Keratinocyte (primary cell): ENCODE data around the gene FFAR4. TPM values are rescaled to one million over a fixed set of nuclear protein-coding genes. Genes with fewer than 3 reads are reported as not detected.

Experiments
- DNase-seq: peaks from one replicate; pipeline ENCODE4 v3.0.0-alpha.2; 2011; ENCODE audit warnings: low read depth, missing footprints, low spot score
- FAIRE-seq: peaks from 2 replicates; lab custom pipeline; 2011; peaks lifted over from hg19 to GRCh38; lab: Jason Lieb, UNC
- H2AFZ ChIP-seq: 2 replicates; pipeline ENCODE4 v1.6.0; 2012; ENCODE audit warnings: low read length, control low read depth, inconsistent platforms; ENCODE audit not compliant: control insufficient read depth
- H3K27ac ChIP-seq: 2 replicates; pipeline ENCODE4 v1.5.1; 2011; ENCODE audit warnings: low read length; ENCODE audit not compliant: control insufficient read depth, insufficient read depth
- H3K27me3 ChIP-seq: 3 replicates; pipeline ENCODE4 v1.6.0; 2011; ENCODE audit warnings: low read length; ENCODE audit not compliant: control insufficient read depth, insufficient read depth; ENCODE audit errors: extremely low read depth
- H3K36me3 ChIP-seq, 2 experiments: 2 replicates in 1 of 2; 3 replicates in 1 of 2; pipeline ENCODE4 v1.5.1; 2011; ENCODE audit warnings: low read length in 2 of 2, mild to moderate bottlenecking in 1 of 2; ENCODE audit not compliant: control insufficient read depth in 2 of 2, insufficient read depth in 2 of 2; ENCODE audit errors: extremely low read depth in 1 of 2
- H3K4me1 ChIP-seq: 3 replicates; pipeline ENCODE4 v1.5.1; 2011; ENCODE audit warnings: low read length; ENCODE audit not compliant: control insufficient read depth, insufficient read depth; ENCODE audit errors: extremely low read depth
- H3K4me2 ChIP-seq: 3 replicates; pipeline ENCODE4 v1.6.0; 2011; ENCODE audit warnings: low read depth, low read length; ENCODE audit not compliant: control insufficient read depth, insufficient read depth; ENCODE audit errors: extremely low read depth
- H3K4me3 ChIP-seq, 3 experiments: fragments of 200-600 bp in 1 of 3; sonication (generic) in 1 of 3; 2 replicates in 2 of 3; 3 replicates in 1 of 3; pipeline ENCODE4 v1.5.1; 2011 to 2016; ENCODE audit warnings: low read length in 3 of 3, mild to moderate bottlenecking in 3 of 3, control low read depth in 2 of 3, inconsistent platforms in 1 of 3, low read depth in 1 of 3, mixed read lengths in 1 of 3, mixed run types in 1 of 3, moderate library complexity in 1 of 3; ENCODE audit not compliant: control insufficient read depth in 2 of 3, insufficient read depth in 2 of 3; ENCODE audit errors: extremely low read depth in 1 of 3
- H3K79me2 ChIP-seq: 2 replicates; pipeline ENCODE4 v1.6.0; 2012; ENCODE audit warnings: low read length; ENCODE audit not compliant: control insufficient read depth, insufficient read depth
- H3K9ac ChIP-seq: 3 replicates; pipeline ENCODE4 v1.6.0; 2011; ENCODE audit warnings: low read length; ENCODE audit not compliant: control insufficient read depth, insufficient read depth; ENCODE audit errors: extremely low read depth
- H3K9me1 ChIP-seq: 3 replicates; pipeline ENCODE4 v1.6.0; 2011; ENCODE audit warnings: low read length; ENCODE audit not compliant: control insufficient read depth, insufficient read depth; ENCODE audit errors: extremely low read depth
- H3K9me3 ChIP-seq: 2 replicates; pipeline ENCODE4 v1.5.1; 2012; ENCODE audit warnings: low read depth, low read length; ENCODE audit not compliant: control insufficient read depth
- H4K20me1 ChIP-seq: 3 replicates; pipeline ENCODE4 v1.6.0; 2011; ENCODE audit warnings: low read length; ENCODE audit not compliant: control insufficient read depth, insufficient read depth; ENCODE audit errors: extremely low read depth
- EZH2 ChIP-seq: IDR thresholded peaks from one replicate; pipeline ENCODE4 v1.6.1; 2012; ENCODE audit warnings: inconsistent platforms, mild to moderate bottlenecking, low read length, moderate library complexity
- dilution Hi-C: fragments of 300-500 bp; cut with MboI; formaldehyde crosslinking; loops from one replicate; pipeline ENCODE4 v1.7.0; 2020; ENCODE audit warnings: low sequenced_read_pairs; ENCODE audit not compliant: extremely low pct_ligation_motif_present
- polyA minus RNA-seq, 3 experiments: library from RNA; depleted of rRNA, polyadenylated mRNA; stranded (reverse); fragments of >200 nt; gene quantifications; 1 replicate in 1 of 3; 2 replicates in 1 of 3; 3 replicates in 1 of 3; pipeline ENCODE4 v1.2.3, GENCODE V29; 2011
- polyA plus RNA-seq, 5 experiments: library from polyadenylated mRNA; depleted of rRNA in 3 of 5; stranded (reverse) in 3 of 5; stranded (forward) in 1 of 5; unstranded in 1 of 5; fragments of >200 nt; gene quantifications; 1 replicate in 1 of 5; 2 replicates in 3 of 5; 3 replicates in 1 of 5; pipeline versions ENCODE4 v1.2.1 to v1.2.3, GENCODE V29; 2011 to 2012; ENCODE audit warnings: missing spikeins in 2 of 5, low read depth in 1 of 5, low replicate concordance in 1 of 5
- TF ChIP-seq, protein P1 (sequence below), 3 experiments: IDR thresholded peaks in 1 of 3; conservative IDR thresholded peaks in 1 of 3; optimal IDR thresholded peaks in 1 of 3; 2 replicates in 2 of 3; 3 replicates in 1 of 3; pipeline versions ENCODE3 to v1.5.1; 2011; ENCODE audit warnings: low read length in 3 of 3, mild to moderate bottlenecking in 3 of 3, moderate library complexity in 2 of 3, control low read depth in 1 of 3, inconsistent platforms in 1 of 3; ENCODE audit not compliant: insufficient read depth in 2 of 3; ENCODE audit errors: extremely low read depth in 1 of 3

Gene FFAR4
- polyA plus RNA-seq (not detected in 3 replicates), polyA minus RNA-seq (not detected in 3 replicates)
- not detected for polyA plus RNA-seq (2011; ENCODE audit: low read depth)
- polyA plus RNA-seq (2011; cell fraction: cytosol; rRNA removed), result not detected in 2 replicates
- polyA plus RNA-seq (2011; cell fraction: nucleus; rRNA removed), result not detected in 2 replicates
- not detected in 2 replicates for polyA plus RNA-seq (2012; ENCODE audit: low replicate concordance)
- polyA minus RNA-seq (2011; cell fraction: cytosol; rRNA and poly(A)+ RNA removed), result not detected
- not detected in 2 replicates for polyA minus RNA-seq (2011; cell fraction: nucleus; rRNA and poly(A)+ RNA removed)

GRCh38 chr10:93566435-93567276 lies at the start of gene FFAR4:
FFAR4 (plus strand) TSS chr10:93566665; CDS start chr10:93566721, 56 bp downstream.
- Histone ChIP-seq H3K4me3 (no peak within 1 kb of the TSS), H3K27ac (no peak within 1 kb of the TSS), H3K9me3 (no peaks in the 10 kb centered on the region), H3K27me3 (peaks cover 56% of the 10 kb centered on the region), H3K4me2 (no peak within 1 kb of the TSS), H3K36me3 (no peaks in the 10 kb centered on the region), H2AFZ (no peak within 1 kb of the TSS), H3K9me1 (no peaks in the 10 kb centered on the region), H3K4me1 (no peaks in the 10 kb centered on the region), H3K9ac (no peak within 1 kb of the TSS), H4K20me1 (no peaks in the 10 kb centered on the region), H3K79me2 (no peaks in the 10 kb centered on the region)
- DNase-seq (no peak), FAIRE-seq (no peak)
- dilution Hi-C loops, result no loop called here
- peak; percentile 76 for TF ChIP-seq EZH2
- TF ChIP-seq, protein P1, sequence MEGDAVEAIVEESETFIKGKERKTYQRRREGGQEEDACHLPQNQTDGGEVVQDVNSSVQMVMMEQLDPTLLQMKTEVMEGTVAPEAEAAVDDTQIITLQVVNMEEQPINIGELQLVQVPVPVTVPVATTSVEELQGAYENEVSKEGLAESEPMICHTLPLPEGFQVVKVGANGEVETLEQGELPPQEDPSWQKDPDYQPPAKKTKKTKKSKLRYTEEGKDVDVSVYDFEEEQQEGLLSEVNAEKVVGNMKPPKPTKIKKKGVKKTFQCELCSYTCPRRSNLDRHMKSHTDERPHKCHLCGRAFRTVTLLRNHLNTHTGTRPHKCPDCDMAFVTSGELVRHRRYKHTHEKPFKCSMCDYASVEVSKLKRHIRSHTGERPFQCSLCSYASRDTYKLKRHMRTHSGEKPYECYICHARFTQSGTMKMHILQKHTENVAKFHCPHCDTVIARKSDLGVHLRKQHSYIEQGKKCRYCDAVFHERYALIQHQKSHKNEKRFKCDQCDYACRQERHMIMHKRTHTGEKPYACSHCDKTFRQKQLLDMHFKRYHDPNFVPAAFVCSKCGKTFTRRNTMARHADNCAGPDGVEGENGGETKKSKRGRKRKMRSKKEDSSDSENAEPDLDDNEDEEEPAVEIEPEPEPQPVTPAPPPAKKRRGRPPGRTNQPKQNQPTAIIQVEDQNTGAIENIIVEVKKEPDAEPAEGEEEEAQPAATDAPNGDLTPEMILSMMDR (optimal IDR thresholded peaks at IDR 0.05 in 1 of 3, IDR thresholded peaks at IDR 0.05 in 1 of 3, conservative IDR thresholded peaks at IDR 0.05 in 1 of 3; ENCODE audit: extremely low read depth in 1 of 3, insufficient read depth in 2 of 3, low read length in 3 of 3), result no peak

- Histone ChIP-seq H3K9me3 (no peaks in the 10 kb centered on the region), H3K4me3 (no peak overlapping the region), H3K36me3 (peaks cover 0 to 19% of the 10 kb centered on the region in 2 experiments), H3K27ac (no peak overlapping the region), H4K20me1 (no peaks in the 10 kb centered on the region), H3K79me2 (no peaks in the 10 kb centered on the region), H2AFZ (no peak overlapping the region), H3K9me1 (no peaks in the 10 kb centered on the region), H3K9ac (no peak overlapping the region), H3K4me2 (no peak overlapping the region), H3K27me3 (no peaks in the 10 kb centered on the region), H3K4me1 (no peaks in the 10 kb centered on the region)
- no peak for DNase-seq
- dilution Hi-C loops, result no loop called here
- FAIRE-seq, result no peak
- no peak for TF ChIP-seq EZH2
- TF ChIP-seq, protein P1 (optimal IDR thresholded peaks at IDR 0.05 in 1 of 3, IDR thresholded peaks at IDR 0.05 in 1 of 3, conservative IDR thresholded peaks at IDR 0.05 in 1 of 3; ENCODE audit: extremely low read depth in 1 of 3, insufficient read depth in 2 of 3, low read length in 3 of 3), result no peak
These were observed 47.9 kb upstream of the FFAR4 start for GRCh38 chr10:93518531-93518930.
